Activated CD8-positive, alpha-beta memory T cell treated with anti-CD3 and anti-CD28 coated beads for 36 hours (primary cell): ENCODE measurements around the gene MAN2A1. TPM values are rescaled to one million over a fixed set of nuclear protein-coding genes. Genes with fewer than 3 reads are reported as not detected.

Source experiments
- CTCF ChIA-PET: fragments of 350-600 bp; sonication (Branson Sonifier 250); formaldehyde crosslinking; loops from one replicate; lab custom pipeline; 2021; ENCODE audit warnings: antibody characterized with exemption; lab: Charles Lee
- POLR2A ChIA-PET: fragments of 350-600 bp; sonication (Branson Sonifier 250); formaldehyde crosslinking; loops from one replicate; lab custom pipeline; 2021; ENCODE audit warnings: antibody characterized with exemption; lab: Charles Lee
- total RNA-seq, 2 experiments: library from RNA; stranded (reverse); gene quantifications; one replicate each; pipeline ENCODE4 v1.2.3, GENCODE V29; 2021

Gene MAN2A1
- total RNA-seq = 10 to 100 TPM; 26.6 to 26.9 TPM

DNA sequence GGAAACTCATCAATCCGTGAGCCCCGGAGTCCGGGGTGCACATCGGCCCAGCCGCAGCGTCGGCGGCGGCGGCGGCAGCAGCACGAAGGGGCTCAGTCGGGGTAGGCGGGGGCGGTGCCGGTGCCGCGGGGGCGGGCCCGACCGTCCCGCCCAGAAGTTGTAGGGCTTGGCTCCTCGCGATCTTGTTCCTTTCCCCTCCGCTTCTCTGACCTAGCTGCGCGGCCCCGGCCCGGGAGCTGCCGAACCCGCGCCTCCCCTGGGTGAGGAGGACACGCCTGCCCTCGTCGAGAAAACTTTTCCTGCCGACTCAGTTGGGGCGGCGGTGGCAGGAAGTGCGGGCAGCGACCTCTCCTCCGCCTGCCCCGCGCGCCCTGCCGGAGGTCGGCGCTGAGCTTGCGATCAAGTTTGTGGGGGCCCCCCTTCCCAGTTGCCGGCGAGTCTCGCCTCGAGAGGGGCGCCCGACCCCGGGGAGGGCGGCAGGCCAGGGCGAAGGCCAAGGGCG, at the start of gene MAN2A1:
MAN2A1 (plus strand) TSS at position 188 of the 502 bp plus-strand sequence. CDS start 491 bp downstream, outside the sequence.
- POLR2A ChIA-PET = interaction anchor here (2.0 kb wide), 1 partner anchor 280 kb away, joined by 6 read pairs; the partner anchor contains the start of gene PJA2
- CTCF ChIA-PET = interaction anchor here (0.6 to 1.5 kb wide), 3 partner anchors 33 to 942 kb away, joined by 3 read pairs; partner anchors contain the start of gene FER

DNA sequence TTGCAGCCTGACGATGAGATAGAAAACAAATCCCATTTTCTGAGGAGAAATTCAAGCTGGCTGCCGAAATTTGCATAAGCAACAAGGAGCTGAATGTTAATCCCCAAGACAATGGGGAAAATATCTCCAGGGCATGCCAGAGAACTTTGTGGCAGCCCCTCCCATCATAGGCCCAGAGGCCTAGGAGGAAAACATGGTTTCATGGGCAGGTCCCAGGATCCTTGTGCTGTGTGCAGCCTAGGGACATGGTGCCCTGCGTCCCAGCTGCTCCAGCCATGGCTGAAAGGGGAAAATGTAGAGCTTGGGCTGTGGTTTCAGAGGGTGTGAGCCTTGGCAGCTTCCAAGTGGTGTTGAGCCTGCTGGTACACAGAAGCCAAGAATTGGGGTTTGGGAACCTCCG, 48.8 kb upstream of the MAN2A1 start:
- CTCF ChIA-PET = no interaction called here

DNA sequence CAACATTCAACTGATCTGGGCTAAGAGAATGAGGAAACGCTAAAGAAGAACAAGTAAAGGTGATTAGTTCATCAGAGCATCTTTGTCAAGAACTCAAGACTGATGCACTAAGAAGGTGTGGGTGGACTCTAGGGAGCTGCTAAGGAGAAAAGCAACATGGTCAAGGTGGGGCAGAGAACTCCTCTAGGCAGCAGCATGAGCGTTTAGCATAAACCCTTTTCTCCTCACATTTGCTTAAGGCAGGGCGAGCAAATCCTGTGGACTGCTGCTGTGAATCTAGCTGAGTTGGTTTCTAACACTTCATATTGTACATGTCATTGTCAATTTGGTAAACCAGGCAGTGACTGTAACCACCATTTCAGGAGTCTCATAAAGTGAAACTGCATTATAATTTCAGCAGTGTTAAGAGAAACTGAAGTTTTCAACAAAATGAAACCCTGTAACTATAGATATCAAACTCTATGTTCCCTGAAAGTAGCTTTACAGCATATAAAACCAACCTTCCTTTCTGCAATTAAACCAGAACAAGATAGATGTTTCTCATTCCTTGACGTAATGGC, 45.9 kb upstream of the MAN2A1 start:
- CTCF ChIA-PET = no interaction called here

More for the DNA sequence above, 48.8 kb upstream of the MAN2A1 start:
- POLR2A ChIA-PET = no interaction called here

DNA sequence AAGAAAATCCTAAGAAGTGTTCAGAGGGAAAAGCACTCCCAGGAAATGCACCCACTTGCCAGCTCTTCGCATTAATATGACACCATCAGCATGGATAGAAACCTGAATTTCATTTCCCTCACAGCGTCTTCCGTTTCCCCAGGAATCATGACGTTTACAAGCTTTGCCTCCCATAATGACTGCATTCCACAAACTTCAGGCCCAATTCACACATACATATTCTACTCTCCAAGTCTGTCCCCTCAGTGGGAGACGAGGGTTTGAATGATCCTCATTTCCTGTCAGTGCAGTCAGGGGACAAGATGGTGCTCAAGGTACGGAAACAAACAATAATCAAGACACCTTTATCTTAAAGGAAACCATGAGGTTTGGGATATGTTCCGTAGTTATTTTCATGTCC, 44.9 kb upstream of the MAN2A1 start:
- CTCF ChIA-PET = no interaction called here
- POLR2A ChIA-PET = no interaction called here

More for the DNA sequence above, 45.9 kb upstream of the MAN2A1 start:
- POLR2A ChIA-PET = no interaction called here

DNA sequence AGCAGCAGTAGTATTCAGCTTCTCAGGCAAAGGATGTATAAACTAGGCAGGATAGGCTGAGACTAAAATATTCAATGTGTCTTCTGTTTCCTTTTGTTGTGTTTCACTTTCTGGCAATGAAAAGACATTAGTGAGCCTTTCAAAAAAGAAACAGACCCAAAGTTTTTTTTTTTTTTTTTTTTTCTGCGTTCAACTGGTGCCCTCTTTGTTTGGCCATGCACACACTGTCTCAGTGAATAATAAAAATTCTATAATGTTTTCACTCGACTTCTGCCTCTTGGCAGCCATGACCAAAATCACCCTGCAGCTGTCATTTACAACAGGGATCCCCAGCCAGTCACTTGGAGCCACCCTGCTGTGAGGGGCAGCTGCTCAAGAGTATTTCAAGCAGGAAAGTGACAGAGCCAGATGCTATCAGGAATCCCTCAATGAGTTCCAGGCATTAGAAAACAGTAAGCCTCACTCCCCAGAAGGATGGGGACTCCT, 44.0 kb upstream of the MAN2A1 start:
- ChIA-PET POLR2A (no interaction called here), CTCF (interaction anchor here (0.7 kb wide), 1 partner anchor 697 kb away, joined by 5 read pairs; no protein-coding TSS in a partner anchor)

DNA sequence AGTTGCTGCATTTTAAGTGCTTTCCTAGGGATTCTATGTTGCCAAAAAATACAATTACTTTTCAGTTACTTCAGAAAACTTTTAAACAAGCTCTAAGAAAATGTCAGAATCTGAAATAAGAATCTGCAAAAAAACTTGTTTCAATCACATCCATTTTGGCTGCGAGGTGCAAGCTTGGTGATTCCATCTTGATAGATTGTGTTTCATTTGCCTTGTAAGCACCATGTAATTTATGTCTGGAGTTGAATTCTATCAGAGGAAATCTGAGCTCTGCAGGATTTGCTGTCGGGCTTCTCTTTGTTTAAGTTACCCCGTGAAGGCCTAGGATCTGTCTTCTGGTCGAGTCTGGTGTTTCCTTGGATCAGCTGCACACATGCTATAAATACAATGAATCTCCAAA, 40.4 kb upstream of the MAN2A1 start:
- POLR2A ChIA-PET = no interaction called here
- CTCF ChIA-PET = no interaction called here

DNA sequence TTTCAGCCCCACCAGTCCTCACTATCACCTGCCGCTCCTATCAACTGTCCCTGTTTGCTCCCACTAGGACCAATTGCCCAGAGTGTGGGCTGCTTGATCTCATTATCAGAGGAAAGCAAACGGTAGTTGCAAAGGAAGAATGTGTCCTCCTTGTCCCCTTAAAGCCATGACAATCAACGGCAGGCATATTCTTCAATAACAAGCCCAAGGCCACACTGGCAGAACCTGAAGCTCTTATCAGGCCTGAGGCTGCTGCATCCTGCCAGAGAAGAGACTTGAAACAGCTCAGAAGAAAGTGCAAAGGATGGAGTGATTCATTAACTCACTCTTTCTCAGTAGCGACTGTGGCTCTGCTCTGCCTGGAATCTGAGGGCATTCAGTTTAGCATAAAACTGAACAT, 39.2 kb upstream of the MAN2A1 start:
- ChIA-PET CTCF (no interaction called here), POLR2A (no interaction called here)

DNA sequence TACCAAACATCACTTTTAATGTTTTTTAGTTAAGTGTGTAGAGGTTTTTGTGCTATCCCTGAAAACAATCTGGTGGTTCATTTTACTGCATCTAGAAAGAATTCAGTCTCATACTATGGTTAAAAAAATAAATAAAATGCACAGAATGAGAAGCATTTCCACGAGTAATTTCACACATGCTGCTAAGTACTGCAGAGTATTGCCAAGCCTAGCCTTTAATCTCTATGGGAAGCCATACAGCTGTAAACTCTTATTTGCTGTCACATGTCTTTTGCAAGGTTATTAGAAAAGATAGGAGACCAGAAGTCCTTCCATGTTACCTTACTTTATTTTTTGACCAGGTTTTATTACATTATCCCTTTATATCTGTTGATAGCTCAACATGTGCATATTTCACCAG, 37.6 kb upstream of the MAN2A1 start:
- POLR2A ChIA-PET = no interaction called here

DNA sequence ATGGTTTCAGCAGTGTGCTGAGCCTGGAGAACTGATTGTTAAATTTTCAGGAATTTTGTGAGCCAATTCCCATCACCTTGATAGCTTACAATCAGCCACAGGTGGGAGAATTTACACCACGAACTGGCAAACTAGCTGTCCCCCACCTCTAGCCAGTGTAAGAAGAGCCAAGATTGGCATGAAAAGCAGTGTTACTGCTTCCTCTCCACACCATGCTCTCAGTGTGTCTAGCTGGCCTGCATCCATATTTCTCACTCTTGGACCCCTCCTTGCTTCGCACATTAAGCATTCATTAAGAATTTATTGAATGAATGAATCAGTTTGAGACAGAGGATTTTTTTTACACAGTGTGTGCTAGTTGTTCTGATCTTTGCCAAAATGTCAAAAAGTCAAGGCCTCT, 36.7 kb upstream of the MAN2A1 start:
- CTCF ChIA-PET = no interaction called here
- POLR2A ChIA-PET = no interaction called here

More for the DNA sequence above, 37.6 kb upstream of the MAN2A1 start:
- CTCF ChIA-PET = no interaction called here

DNA sequence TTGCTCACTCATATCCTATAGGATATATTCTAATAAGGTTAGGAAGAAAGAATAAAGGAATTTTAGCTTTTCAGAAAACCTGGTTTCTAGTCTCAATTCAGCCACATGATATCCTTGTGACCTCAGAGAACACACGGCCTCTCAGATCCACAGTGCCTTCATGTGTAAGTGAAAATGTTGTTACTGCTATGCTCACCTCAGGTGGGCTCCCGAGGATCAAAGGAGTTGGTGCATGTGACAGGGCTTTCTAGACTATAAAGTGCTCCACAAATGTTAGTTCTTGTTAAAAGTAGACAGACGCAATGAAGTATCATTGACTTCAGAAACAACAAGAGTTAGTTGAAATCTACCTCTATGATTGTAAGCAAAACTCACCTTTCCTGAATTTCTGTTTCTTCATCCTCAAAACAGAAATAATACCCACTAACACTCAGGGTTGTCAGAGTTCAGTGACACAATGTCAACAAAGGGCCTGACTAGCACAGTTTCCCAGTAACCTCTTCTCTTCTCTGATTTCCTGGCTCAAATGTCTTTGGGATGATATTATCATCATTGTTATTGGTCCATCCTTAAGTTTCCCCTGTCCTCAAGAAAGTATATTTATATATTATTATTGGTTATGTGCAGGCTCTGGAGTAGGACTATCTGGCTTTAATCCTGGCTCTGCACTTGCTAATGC, 36.0 kb upstream of the MAN2A1 start:
- POLR2A ChIA-PET = no interaction called here
- CTCF ChIA-PET = no interaction called here

DNA sequence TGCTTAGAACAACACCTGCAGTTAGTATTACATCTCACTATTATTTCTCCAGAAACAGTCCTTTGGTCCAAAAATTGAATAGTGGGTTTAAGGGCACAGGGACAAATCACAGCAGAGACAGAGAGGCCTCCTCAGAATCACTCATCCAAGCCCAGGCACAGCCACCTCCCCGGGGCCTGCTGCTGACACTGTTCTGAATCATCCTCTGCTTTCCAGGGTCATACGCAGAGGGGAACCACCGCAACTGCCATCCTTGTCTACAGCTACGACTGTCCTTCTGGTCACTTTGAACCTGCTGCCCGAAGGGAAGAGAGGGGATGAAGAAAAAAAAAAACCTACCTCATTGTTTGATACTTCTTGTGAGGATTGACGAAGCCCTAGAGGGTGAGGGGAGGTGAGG, 35.3 kb upstream of the MAN2A1 start:
- CTCF ChIA-PET = no interaction called here
- POLR2A ChIA-PET = no interaction called here

DNA sequence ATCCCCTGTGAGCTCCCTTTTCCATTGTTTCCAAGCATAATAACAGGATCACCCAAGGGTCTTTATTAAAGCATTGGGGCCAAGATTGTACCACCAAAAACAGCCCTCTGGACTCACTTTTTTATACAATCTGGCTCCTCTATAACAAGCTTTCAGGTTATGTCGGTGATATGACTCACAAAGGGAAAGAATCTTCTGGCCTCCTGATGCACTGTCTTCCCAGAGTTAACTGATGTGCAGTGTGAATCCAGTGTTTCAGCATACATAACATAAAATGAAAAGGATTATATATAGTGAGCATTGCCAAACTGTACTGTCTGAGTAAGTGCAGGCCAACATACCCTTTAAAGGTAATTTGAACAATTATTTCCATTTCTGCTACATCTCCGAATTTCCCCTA, 33.9 kb upstream of the MAN2A1 start:
- CTCF ChIA-PET = no interaction called here
- POLR2A ChIA-PET = no interaction called here

DNA sequence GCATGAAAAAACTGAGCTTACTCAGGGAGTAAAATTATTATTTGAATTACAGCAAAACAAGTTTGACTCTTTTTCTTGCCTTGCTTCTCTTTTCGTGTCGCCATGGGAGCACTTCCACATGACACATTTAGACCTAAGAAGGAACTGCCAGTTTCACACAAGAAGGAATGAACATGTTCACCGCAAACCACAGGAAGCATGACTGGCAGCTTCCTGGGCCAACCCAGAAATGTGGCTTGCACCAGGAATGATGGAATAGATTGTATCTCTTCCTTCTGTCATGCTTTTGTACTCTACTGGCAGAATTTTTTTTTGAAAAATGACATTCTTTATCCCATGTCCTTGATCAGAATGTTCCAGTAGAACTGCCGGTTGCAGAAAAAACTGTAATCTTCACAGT, 32.9 kb upstream of the MAN2A1 start:
- POLR2A ChIA-PET = no interaction called here
- CTCF ChIA-PET = no interaction called here

DNA sequence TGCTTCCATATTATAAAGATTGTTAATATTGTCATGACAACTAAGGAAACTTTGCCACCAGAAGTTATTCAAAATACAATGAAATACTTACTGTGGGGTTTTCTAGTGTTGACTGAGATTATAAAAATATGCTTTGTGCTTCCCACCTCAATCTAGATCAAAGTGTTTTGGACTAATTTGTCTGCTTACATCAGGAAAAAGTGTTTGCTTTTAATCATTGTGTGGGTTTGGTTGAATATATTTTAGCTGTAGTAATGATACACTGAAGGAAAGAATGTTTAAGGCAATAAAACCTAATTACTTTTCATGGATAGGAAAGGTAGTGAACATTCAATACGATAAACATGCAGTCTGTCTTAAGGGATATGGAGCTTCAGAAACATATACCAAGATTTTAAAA, 29.8 kb upstream of the MAN2A1 start:
- ChIA-PET POLR2A (no interaction called here), CTCF (no interaction called here)

DNA sequence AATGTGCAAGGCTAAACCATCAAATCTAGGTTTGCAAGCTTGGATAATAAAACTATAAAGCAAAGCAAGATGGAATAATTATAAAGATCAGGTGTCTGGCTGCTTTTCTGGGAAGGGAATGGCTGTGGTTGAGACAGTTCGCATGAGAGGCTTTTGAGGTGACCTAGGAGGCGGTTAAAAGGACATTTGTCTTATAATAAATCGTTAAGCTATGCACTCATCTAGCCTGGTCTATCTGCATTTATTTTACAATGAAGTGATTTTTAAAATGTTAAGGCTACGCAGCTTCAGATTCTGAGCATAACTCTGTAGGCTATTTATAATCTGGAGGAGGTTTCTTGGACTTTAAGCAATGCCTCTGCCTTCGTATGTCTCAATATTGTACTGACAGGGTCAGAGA, 29.4 kb upstream of the MAN2A1 start:
- POLR2A ChIA-PET = no interaction called here
- CTCF ChIA-PET = no interaction called here

DNA sequence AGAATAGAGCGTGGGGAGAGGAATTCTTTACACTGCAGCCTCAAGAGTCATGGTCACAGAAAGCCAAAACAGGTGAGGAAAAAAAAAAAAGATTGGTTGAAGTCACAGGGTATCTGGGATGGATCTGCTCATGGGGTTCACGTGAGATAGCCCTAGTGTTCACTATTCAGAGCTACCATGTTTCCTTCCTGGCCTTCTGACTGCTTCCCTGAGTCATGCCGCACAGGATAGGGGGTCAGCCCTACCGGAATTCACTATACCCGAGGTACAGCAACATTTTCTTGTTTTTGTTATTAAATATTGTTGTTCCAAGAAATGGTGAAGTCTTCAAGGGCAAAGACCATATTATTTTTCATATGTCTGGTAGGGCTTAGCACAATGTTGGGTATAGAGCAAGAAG, 21.5 kb upstream of the MAN2A1 start:
- CTCF ChIA-PET = no interaction called here

DNA sequence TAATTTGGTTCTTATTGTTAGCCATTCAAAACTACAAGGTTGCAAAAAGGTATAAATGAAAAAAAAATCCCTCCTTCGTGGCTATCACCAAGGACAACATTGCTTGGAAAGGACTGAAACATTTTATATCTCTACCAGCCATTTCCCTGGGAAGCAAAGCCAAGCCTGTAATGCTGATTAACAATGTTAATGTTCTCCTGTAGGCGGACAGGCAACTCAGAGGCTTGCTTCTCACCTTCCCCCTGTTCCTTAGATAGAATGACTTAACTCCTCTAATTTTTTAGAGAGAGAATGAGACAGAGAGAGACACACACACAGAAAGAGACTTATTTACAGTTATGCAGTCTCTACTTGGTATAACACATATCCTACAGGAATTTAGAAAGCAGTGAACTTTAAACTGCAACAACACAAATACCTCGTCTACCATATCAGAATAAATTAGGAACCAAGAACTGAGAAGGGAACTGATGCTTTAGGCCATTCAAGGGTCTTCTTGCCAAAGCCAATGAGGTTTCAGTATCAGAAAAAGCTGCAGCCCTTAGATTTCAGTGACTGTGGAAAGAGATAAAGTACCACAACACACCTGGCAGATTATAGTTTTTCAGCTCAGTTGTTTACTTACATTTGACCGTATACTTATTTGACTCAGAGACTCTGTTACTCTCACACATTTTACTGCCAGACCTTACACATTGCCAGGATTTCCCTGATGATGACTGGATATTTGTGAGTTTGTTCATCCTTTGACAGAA, 20.9 kb upstream of the MAN2A1 start:
- POLR2A ChIA-PET = no interaction called here
- CTCF ChIA-PET = interaction anchor here (0.6 kb wide), 1 partner anchor 322 kb away, joined by 3 read pairs; no protein-coding TSS in a partner anchor

More for the DNA sequence above, 21.5 kb upstream of the MAN2A1 start:
- POLR2A ChIA-PET = no interaction called here

DNA sequence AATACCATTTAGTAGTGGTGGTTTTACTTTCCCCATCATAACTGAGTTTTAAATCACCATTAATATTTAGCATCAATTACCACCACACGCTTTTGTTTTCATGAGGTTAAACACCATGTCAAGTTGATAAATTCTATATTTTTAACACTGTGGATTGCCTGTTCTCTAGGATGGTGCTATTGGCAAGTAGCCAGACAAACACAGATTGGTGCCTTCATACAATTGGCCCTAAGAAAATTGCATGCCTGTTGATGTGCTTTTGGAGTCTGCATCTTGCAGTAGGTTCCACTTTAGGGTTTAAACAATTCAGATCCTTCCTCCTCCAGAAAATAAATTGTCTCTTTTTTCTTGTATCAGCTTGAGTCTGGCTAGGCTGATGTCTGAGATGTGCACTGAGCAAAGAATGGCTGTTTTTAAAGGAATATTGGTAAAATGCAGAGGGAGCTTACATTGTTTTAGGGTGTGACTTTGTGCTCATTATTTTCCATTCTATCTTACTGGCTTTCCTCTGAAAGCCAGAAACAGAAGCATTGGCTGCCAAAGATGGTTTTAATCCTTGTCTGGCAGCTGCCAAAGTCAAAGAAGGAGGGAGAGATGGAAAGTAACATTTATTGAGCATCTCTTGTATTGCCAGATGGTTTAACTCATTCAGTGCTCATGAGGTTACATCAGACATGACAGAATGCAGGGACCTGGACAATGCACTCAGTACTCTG, 19.6 kb upstream of the MAN2A1 start:
- POLR2A ChIA-PET = no interaction called here
- CTCF ChIA-PET = no interaction called here

DNA sequence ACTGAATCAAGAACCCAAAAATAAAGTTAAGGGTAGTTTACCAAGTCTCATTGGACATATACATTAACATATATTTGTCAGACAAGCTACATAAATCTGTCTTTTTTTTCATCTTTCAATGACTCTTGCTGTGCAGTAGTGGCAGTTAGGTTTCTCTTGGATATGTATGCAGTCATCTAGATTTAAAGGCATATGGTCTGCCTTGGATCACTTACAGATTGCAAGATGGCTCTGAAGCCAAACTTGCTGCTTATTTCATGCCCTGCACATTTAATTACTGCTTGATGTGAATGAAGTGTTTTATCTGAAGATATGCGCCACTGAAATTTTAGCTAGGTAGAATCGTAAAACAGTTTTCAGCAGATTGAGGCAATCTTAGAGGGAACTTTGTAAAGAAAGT, 18.6 kb upstream of the MAN2A1 start:
- CTCF ChIA-PET = no interaction called here
- POLR2A ChIA-PET = no interaction called here
